ENCODE data around the gene UGT1A10.

The UGT1A10 gene

GRCh38 chr2:233681521-233682099 lies 45.4 kb downstream of the UGT1A10 start, which contains the start of gene UGT1A7:
UGT1A7 (plus strand) TSS chr2:233681901; CDS start chr2:233681938, 37 bp downstream.
- H3K4me3 ChIP-seq (ENCODE audit: low read depth, low read length): no peak within 1 kb of the TSS
- DNase-seq (ENCODE audit: low read depth): no peak
- no peak for TF ChIP-seq CTCF (IDR thresholded peaks at IDR 0.05; ENCODE audit: insufficient read depth, low read depth, low read length, missing control alignments)

DNA sequence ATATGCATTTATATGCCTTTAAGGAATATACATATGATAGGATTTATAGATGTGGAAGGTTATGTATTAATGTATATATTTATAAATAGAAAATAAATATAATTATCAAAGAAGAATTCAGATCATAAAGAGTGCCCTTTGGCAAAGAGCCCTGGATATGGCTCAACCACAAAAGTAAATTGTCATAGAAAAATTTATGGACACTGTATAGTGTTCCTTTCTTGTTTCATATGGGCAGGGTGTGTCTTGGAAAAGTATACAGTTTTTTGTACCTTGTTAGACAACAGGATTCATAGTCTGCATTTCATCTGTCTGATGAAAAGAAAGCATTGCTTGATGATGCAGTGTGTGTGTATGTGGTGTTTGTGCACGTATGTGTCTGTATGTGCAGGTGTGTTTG lies 48.4 kb downstream of the UGT1A10 start:
- no peak for DNase-seq (ENCODE audit: low read depth)
- H3K4me3 ChIP-seq (ENCODE audit: low read depth, low read length): no peak overlapping the region
- no peak for TF ChIP-seq CTCF (IDR thresholded peaks at IDR 0.05; ENCODE audit: insufficient read depth, low read depth, low read length, missing control alignments)

GRCh38 chr2:233686928-233687327 lies 50.7 kb downstream of the UGT1A10 start:
- no peak for DNase-seq (ENCODE audit: low read depth)
- TF ChIP-seq CTCF (IDR thresholded peaks at IDR 0.05; ENCODE audit: insufficient read depth, low read depth, low read length, missing control alignments): no peak
- H3K4me3 ChIP-seq (ENCODE audit: low read depth, low read length): no peak overlapping the region

- no peak overlapping the region for H3K4me3 ChIP-seq (ENCODE audit: low read depth, low read length)
- no peak for DNase-seq (ENCODE audit: low read depth)
- no peak for TF ChIP-seq CTCF (IDR thresholded peaks at IDR 0.05; ENCODE audit: insufficient read depth, low read depth, low read length, missing control alignments)
Measured at GRCh38 chr2:233688341-233688740, 52.1 kb downstream of the UGT1A10 start.

- DNase-seq (ENCODE audit: low read depth): no peak
- no peak for TF ChIP-seq CTCF (IDR thresholded peaks at IDR 0.05; ENCODE audit: insufficient read depth, low read depth, low read length, missing control alignments)
Measured at GRCh38 chr2:233689031-233689430, 52.8 kb downstream of the UGT1A10 start.

DNA sequence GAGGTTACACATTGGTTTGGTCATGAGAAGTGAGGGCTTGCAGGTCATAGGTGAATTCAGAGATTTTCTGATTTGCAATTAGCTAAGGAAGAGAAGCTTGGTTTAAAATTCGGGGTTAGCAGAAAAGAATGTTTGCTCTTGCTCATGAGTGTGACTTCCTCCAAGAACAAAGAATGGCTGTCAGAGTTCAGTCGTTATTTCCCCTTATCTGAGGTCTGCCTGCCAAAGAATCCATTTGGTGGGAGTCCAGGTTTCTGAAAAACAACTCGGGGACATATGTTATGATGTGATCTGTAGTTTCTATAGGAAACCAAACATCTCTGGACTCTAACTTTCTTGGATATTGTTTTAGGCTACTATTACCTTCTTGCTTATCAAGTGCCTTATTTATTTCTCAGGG lies 53.3 kb downstream of the UGT1A10 start:
- no peak overlapping the region for H3K4me3 ChIP-seq (ENCODE audit: low read depth, low read length)
- DNase-seq (ENCODE audit: low read depth): no peak
- TF ChIP-seq CTCF (IDR thresholded peaks at IDR 0.05; ENCODE audit: insufficient read depth, low read depth, low read length, missing control alignments): no peak

More at GRCh38 chr2:233689031-233689430, 52.8 kb downstream of the UGT1A10 start:
- no peak overlapping the region for H3K4me3 ChIP-seq (ENCODE audit: low read depth, low read length)

DNA sequence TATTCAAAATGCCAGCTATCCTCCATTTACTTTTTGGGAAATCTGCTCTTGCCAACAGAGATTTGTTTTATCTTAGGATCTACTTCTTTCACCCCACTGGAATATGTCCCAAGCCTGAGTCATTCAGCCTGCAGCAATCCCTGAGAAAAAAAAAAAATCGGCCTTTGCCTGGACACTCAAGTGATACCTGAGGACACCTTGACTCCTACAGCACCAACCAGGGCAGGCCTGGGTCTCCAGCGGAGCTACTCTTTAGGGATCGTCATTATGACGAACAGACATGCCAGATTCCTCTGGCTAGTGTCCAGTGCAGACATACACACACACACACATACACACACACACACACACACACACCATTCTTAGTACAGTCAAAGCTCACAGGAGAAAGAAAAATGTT lies 54.2 kb downstream of the UGT1A10 start:
- no peak for DNase-seq (ENCODE audit: low read depth)
- TF ChIP-seq CTCF (IDR thresholded peaks at IDR 0.05; ENCODE audit: insufficient read depth, low read depth, low read length, missing control alignments): no peak
- H3K4me3 ChIP-seq (ENCODE audit: low read depth, low read length): no peak overlapping the region

Data from GM12865 (cell line).